K562 (cell line): ENCODE measurements around the gene RDH16. TPM values are rescaled to one million over a fixed set of nuclear protein-coding genes. Genes with fewer than 3 reads are reported as not detected.

Experiments
- ATAC-seq: fragments of 200-7000 bp; cut with Tn5 transposase; 3 replicates; pipeline ENCODE4 v1.9.1; 2020; ENCODE audit warnings: moderate library complexity
- BruUV-seq: library from RNA; stranded (reverse); fragments of 400-500 nt; replicated peaks from 2 replicates; lab custom pipeline; 2021; lab: Mats Ljungman, UMichigan
- CTCF ChIA-PET: fragments of 300-600 bp; formaldehyde crosslinking; extraction: SDS; loops from one replicate; lab custom pipeline; 2021; ENCODE audit warnings: low intra/inter-chr PET ratio; lab: Yijun Ruan, JAX
- POLR2A ChIA-PET: fragments of 300-600, 350-650 bp; sonication (Branson Sonifier 250); formaldehyde crosslinking; extraction: SDS; loops from one replicate; lab custom pipeline; 2021; ENCODE audit warnings: antibody characterized with exemption, inconsistent platforms; lab: Yijun Ruan, JAX
- DNase-seq, 4 experiments: peaks; one replicate each; pipeline versions ENCODE4 v3.0.0 to v3.0.0-alpha.2; 2011 to 2018; ENCODE audit warnings: low spot score in 3 of 4, mixed read lengths in 3 of 4; ENCODE audit errors: extremely low read depth in 1 of 4
- FAIRE-seq: peaks from 2 replicates; lab custom pipeline; 2011; peaks lifted over from hg19 to GRCh38; lab: Jason Lieb, UNC
- H2AFZ ChIP-seq: 2 replicates; pipeline ENCODE4 v1.6.0; 2011; ENCODE audit warnings: low read depth, low read length, control low read depth, inconsistent platforms
- H3K27ac ChIP-seq: fragments of 200-600 bp; 3 replicates; pipeline ENCODE4 v1.8.0; 2011; ENCODE audit warnings: low read depth, mild to moderate bottlenecking, control low read depth, inconsistent platforms, low read length, moderate library complexity, mixed read lengths; ENCODE audit errors: extremely low read depth
- H3K27me3 ChIP-seq, 2 experiments: fragments of 300-600 bp in 1 of 2; 2 replicates in 1 of 2; 3 replicates in 1 of 2; pipeline versions ENCODE4 v1.6.0 to v1.8.0; 2011; ENCODE audit warnings: inconsistent platforms in 2 of 2, low read length in 2 of 2, mild to moderate bottlenecking in 1 of 2, mixed read lengths in 1 of 2, moderate library complexity in 1 of 2; ENCODE audit not compliant: control insufficient read depth in 2 of 2, insufficient read depth in 2 of 2
- H3K36me3 ChIP-seq: fragments of 300-600 bp; 3 replicates; pipeline ENCODE4 v1.8.0; 2011; ENCODE audit warnings: mild to moderate bottlenecking, low read length, inconsistent platforms; ENCODE audit not compliant: control insufficient read depth, insufficient read depth
- H3K4me1 ChIP-seq, 2 experiments: fragments of 200-600 bp in 1 of 2; replicated peaks in 1 of 2; 2 replicates in 1 of 2; 3 replicates in 1 of 2; pipeline versions ENCODE4 v1.5.1 to v1.8.0; 2011; ENCODE audit warnings: inconsistent platforms in 2 of 2, low read length in 2 of 2, mild to moderate bottlenecking in 1 of 2, mixed read lengths in 1 of 2, moderate library complexity in 1 of 2; ENCODE audit not compliant: control insufficient read depth in 2 of 2, insufficient read depth in 2 of 2
- H3K4me2 ChIP-seq: 2 replicates; pipeline ENCODE4 v1.6.1; 2011; ENCODE audit warnings: low read length, control low read depth, inconsistent platforms, mixed read lengths; ENCODE audit not compliant: insufficient read depth
- H3K4me3 ChIP-seq: fragments of 200-600 bp; sonication (generic), shearing (Covaris generic); 2 replicates; pipeline ENCODE4 v1.5.1; 2016; ENCODE audit warnings: control low read depth, inconsistent platforms
- H3K79me2 ChIP-seq: fragments of 200-600 bp; 3 replicates; pipeline ENCODE4 v1.8.0; 2011; ENCODE audit warnings: low read length, inconsistent platforms; ENCODE audit not compliant: control insufficient read depth, insufficient read depth
- H3K9ac ChIP-seq, 2 experiments: 2 replicates each; pipeline versions ENCODE4 v1.6.0 to v1.6.1; 2011; ENCODE audit warnings: low read depth in 2 of 2, low read length in 2 of 2, control low read depth in 1 of 2, inconsistent platforms in 1 of 2, mild to moderate bottlenecking in 1 of 2, mixed read lengths in 1 of 2; ENCODE audit not compliant: insufficient read depth in 1 of 2
- H3K9me1 ChIP-seq: one replicate; pipeline ENCODE4 v1.6.0; 2011; ENCODE audit warnings: inconsistent platforms, mild to moderate bottlenecking, low read length, moderate library complexity; ENCODE audit not compliant: control insufficient read depth, insufficient read depth
- H3K9me3 ChIP-seq: replicated peaks from 2 replicates; pipeline ENCODE4 v1.5.1; 2011; ENCODE audit warnings: low read depth, low read length, inconsistent platforms; ENCODE audit not compliant: control insufficient read depth, insufficient read depth
- H4K20me1 ChIP-seq: replicated peaks from 2 replicates; pipeline ENCODE4 v1.6.1; 2011; ENCODE audit warnings: low read length, inconsistent platforms, mixed read lengths; ENCODE audit not compliant: control insufficient read depth, insufficient read depth
- ADNP ChIP-seq: fragments of 200-800 bp; sonication (Bioruptor generic); IDR thresholded peaks from 2 replicates; pipeline ENCODE4 v1.6.1; 2016; ENCODE audit warnings: missing genetic modification characterization, missing compliant biosample characterization
- CBX1 ChIP-seq: sonication (generic); IDR thresholded peaks from 2 replicates; pipeline ENCODE4 v1.6.1; 2016; ENCODE audit warnings: antibody characterized with exemption, low read depth, mild to moderate bottlenecking
- HINFP ChIP-seq: fragments of 450-650 bp; conservative IDR thresholded peaks from 2 replicates; pipeline ENCODE4 v1.6.1; 2016; ENCODE audit warnings: missing genetic modification characterization, low read depth, mild to moderate bottlenecking, control low read depth, missing compliant biosample characterization
- JUND ChIP-seq, 2 experiments: IDR thresholded peaks; 2 replicates in 1 of 2; 3 replicates in 1 of 2; pipeline ENCODE4 v1.6.1; 2011; ENCODE audit warnings: borderline replicate concordance in 2 of 2, low read depth in 2 of 2, low read length in 2 of 2, improper control_type of control experiment in 1 of 2, missing biosample characterization in 1 of 2, missing genetic modification characterization in 1 of 2, missing genetic modification reagents in 1 of 2
- MEF2A ChIP-seq: IDR thresholded peaks from 2 replicates; pipeline ENCODE4 v1.6.1; 2011; ENCODE audit warnings: low read depth, mild to moderate bottlenecking, low read length, moderate library complexity; ENCODE audit not compliant: control insufficient read depth
- RCOR1 ChIP-seq, 2 experiments: IDR thresholded peaks; 2 replicates each; pipeline ENCODE4 v1.6.1; 2012; ENCODE audit warnings: low read depth in 2 of 2, low read length in 2 of 2, borderline replicate concordance in 1 of 2, improper control_type of control experiment in 1 of 2
- SMARCB1 ChIP-seq: IDR thresholded peaks from 2 replicates; pipeline ENCODE4 v1.6.1; 2011; ENCODE audit warnings: improper control_type of control experiment, low read depth; ENCODE audit not compliant: insufficient read length
- SREBF2 ChIP-seq: sonication (generic); formaldehyde crosslinking; IDR thresholded peaks from 2 replicates; pipeline ENCODE4 v1.4.0; 2020; ENCODE audit warnings: mild to moderate bottlenecking, missing genetic modification reagents
- TOE1 ChIP-seq, 2 experiments: fragments of 450-650 bp in 1 of 2; sonication (generic) in 1 of 2; formaldehyde crosslinking in 1 of 2; IDR thresholded peaks; 2 replicates each; pipeline versions ENCODE4 v1.7.1 to v1.8.0; 2016 to 2022; ENCODE audit warnings: borderline replicate concordance in 2 of 2, mild to moderate bottlenecking in 2 of 2, antibody characterized with exemption in 1 of 2, inconsistent platforms in 1 of 2, low read depth in 1 of 2, missing genetic modification reagents in 1 of 2, moderate library complexity in 1 of 2
- ZNF253 ChIP-seq: fragments of 250-450 bp; sonication (Bioruptor Pico); conservative IDR thresholded peaks from 2 replicates; pipeline ENCODE4 v1.6.1; 2021; ENCODE audit warnings: mild to moderate bottlenecking
- ZNF584 ChIP-seq: fragments of 200-800 bp; sonication (Bioruptor generic); IDR thresholded peaks from 2 replicates; pipeline ENCODE4 v1.6.1; 2016; ENCODE audit warnings: low read depth, mild to moderate bottlenecking, missing genetic modification characterization, missing compliant biosample characterization
- WGBS: fragments of 100-300 bp; shearing (Covaris generic); methylation state at CpG from one replicate; pipeline ENCODE4 v1.1.6; 2016; ENCODE audit warnings: low coverage, mixed read lengths; ENCODE audit not compliant: insufficient coverage; ENCODE audit errors: missing lambda C conversion rate; 5-methylcytosine and 5-hydroxymethylcytosine counted together
- in situ Hi-C: fragments of 300-500 bp; cut with MboI; formaldehyde crosslinking; loops from 4 replicates; pipeline ENCODE4 v1.15.0; 2018; ENCODE audit warnings: inconsistent platforms, mixed read lengths
- intact Hi-C: fragments of 100-400 bp; cut with micrococcal nuclease; formaldehyde crosslinking; loops from 2 replicates; pipeline ENCODE4 v1.14.2; 2022
- polyA plus RNA-seq, 8 experiments: library from polyadenylated mRNA; depleted of rRNA in 4 of 8; stranded (reverse) in 5 of 8; unstranded in 3 of 8; fragments of >200 nt; fragmentation: Nextera tagmentation in 2 of 8; fragmentation: Illumina TruSeq in 1 of 8; extraction: Ambion mirVana in 2 of 8; extraction: Trizol in 1 of 8; gene quantifications; 2 replicates each; pipeline versions ENCODE4 v1.2.1 to v1.2.3, GENCODE V29; 2011 to 2014; ENCODE audit warnings: inconsistent platforms in 1 of 8, missing spikeins in 1 of 8
- total RNA-seq, 7 experiments: library from RNA; depleted of rRNA in 6 of 7; stranded (reverse); fragments of >200 nt in 6 of 7; fragmentation: Illumina TruSeq in 2 of 7; extraction: Trizol in 2 of 7; gene quantifications; 2 replicates each; pipeline versions ENCODE4 v1.2.1 to v1.2.3, GENCODE V29; 2011 to 2021; ENCODE audit warnings: low replicate concordance in 1 of 7

RDH16 gene
- total and polyA plus RNA-seq, 9 of the 15 experiments (the other 6 are each of a cell fraction or from before 2014, with no cell fraction given): 0.11 to 0.52 (median 0.22) TPM; not detected in 1

- Histone ChIP-seq H3K9me3 (no peaks in the 10 kb centered on the region), H3K4me2 (no peak overlapping the region), H4K20me1 (no peaks in the 10 kb centered on the region), H3K9me1 (no peaks in the 10 kb centered on the region), H3K36me3 (no peaks in the 10 kb centered on the region), H3K9ac (no peak overlapping the region), H3K4me1 (peaks cover 8 to 22% of the 10 kb centered on the region in 2 experiments), H3K4me3 (no peak overlapping the region), H2AFZ (no peak overlapping the region), H3K79me2 (no peaks in the 10 kb centered on the region), H3K27ac (no peak overlapping the region), H3K27me3 (no peaks in the 10 kb centered on the region)
- intact Hi-C loops (no loop called here), in situ Hi-C loops (no loop called here)
- ChIA-PET CTCF (no interaction called here), POLR2A (no interaction called here)
- 0% methylated on average over 1 of the region's 1 CpG for WGBS
- no peak for TF ChIP-seq TOE1 (IDR thresholded peaks at IDR 0.05; ENCODE audit: borderline replicate concordance)
- TF ChIP-seq TOE1 (CRISPR knock-in tag; IDR thresholded peaks at IDR 0.05; ENCODE audit: borderline replicate concordance, low read depth): no peak
- no peak for TF ChIP-seq ZNF584 (CRISPR knock-in tag)
- TF ChIP-seq ADNP (tag): no peak
- TF ChIP-seq JUND (IDR thresholded peaks at IDR 0.05; ENCODE audit: borderline replicate concordance, low read depth, low read length): no peak
- TF ChIP-seq JUND (tag; IDR thresholded peaks at IDR 0.05; ENCODE audit: borderline replicate concordance, low read depth, low read length): no peak
- no peak for TF ChIP-seq MEF2A
- no peak for TF ChIP-seq HINFP (tag)
- TF ChIP-seq CBX1: no peak
- no peak for TF ChIP-seq RCOR1 (IDR thresholded peaks at IDR 0.05; ENCODE audit: borderline replicate concordance in 1 of 2, low read depth in 2 of 2, low read length in 2 of 2)
- TF ChIP-seq ZNF253: no peak
- no peak for TF ChIP-seq SMARCB1
- TF ChIP-seq SREBF2 (CRISPR knock-in tag): no peak
- no TSS peak for BruUV-seq
- DNase-seq (no peak), FAIRE-seq (no peak), ATAC-seq (no peak)
Measured at GRCh38 chr12:56903374-56903773, 54.0 kb downstream of the RDH16 start.

Other genes starting within 250 kb of the RDH16 start
Only the 7 nearest of the 12 such genes appear.
- 0.59 TPM in 1 of 2 replicates, not detected in the other for gene SDR9C7, start 23.2 kb downstream of the RDH16 start, total RNA-seq (2014; rRNA removed)
- gene SDR9C7, start 23.2 kb downstream of the RDH16 start, total RNA-seq (2014; rRNA removed; fragmentation: Illumina TruSeq; extraction: Trizol): not detected in 2 replicates
- not detected in 2 replicates for gene SDR9C7, start 23.2 kb downstream of the RDH16 start, total RNA-seq (2015; rRNA removed; fragmentation: Illumina TruSeq; extraction: Trizol)
- gene SDR9C7, start 23.2 kb downstream of the RDH16 start, total RNA-seq (2021): not detected in 2 replicates
- gene SDR9C7, start 23.2 kb downstream of the RDH16 start, polyA plus RNA-seq (2011; rRNA removed): 0.05 TPM in 1 of 2 replicates, not detected in the other
- 0.06 TPM in 1 of 2 replicates, not detected in the other for gene SDR9C7, start 23.2 kb downstream of the RDH16 start, polyA plus RNA-seq (2014; fragmentation: Illumina TruSeq; extraction: Trizol)
- gene SDR9C7, start 23.2 kb downstream of the RDH16 start, polyA plus RNA-seq (2014; fragmentation: Nextera tagmentation; extraction: Ambion mirVana): under 1 TPM in 1 of 2 experiments, not detected in 1; 0.04 TPM
- 0.13 TPM in 1 of 2 replicates, not detected in the other for gene SDR9C7, start 23.2 kb downstream of the RDH16 start, polyA plus RNA-seq (2014; rRNA removed)
- gene ZBTB39, start 48.9 kb upstream of the RDH16 start, total RNA-seq (2014; rRNA removed): 7.7 and 10.3 TPM in 2 replicates
- gene ZBTB39, start 48.9 kb upstream of the RDH16 start, total RNA-seq (2014; rRNA removed; fragmentation: Illumina TruSeq; extraction: Trizol): 8.6 and 9.3 TPM in 2 replicates
- 8.7 TPM in 2 replicates for gene ZBTB39, start 48.9 kb upstream of the RDH16 start, total RNA-seq (2015; rRNA removed; fragmentation: Illumina TruSeq; extraction: Trizol)
- gene ZBTB39, start 48.9 kb upstream of the RDH16 start, total RNA-seq (2021): 11.5 and 13.3 TPM in 2 replicates
- gene ZBTB39, start 48.9 kb upstream of the RDH16 start, polyA plus RNA-seq (2011; rRNA removed): 9.6 and 10.4 TPM in 2 replicates
- 10.9 and 11.6 TPM in 2 replicates for gene ZBTB39, start 48.9 kb upstream of the RDH16 start, polyA plus RNA-seq (2014; fragmentation: Illumina TruSeq; extraction: Trizol)
- 1 to 10 TPM; 3.3 to 3.4 TPM for gene ZBTB39, start 48.9 kb upstream of the RDH16 start, polyA plus RNA-seq (2014; fragmentation: Nextera tagmentation; extraction: Ambion mirVana)
- 8.2 and 8.6 TPM in 2 replicates for gene ZBTB39, start 48.9 kb upstream of the RDH16 start, polyA plus RNA-seq (2014; rRNA removed)
- 0.64 and 1.9 TPM in 2 replicates for gene TAC3, start 58.9 kb upstream of the RDH16 start, total RNA-seq (2014; rRNA removed)
- 0.76 and 1.1 TPM in 2 replicates for gene TAC3, start 58.9 kb upstream of the RDH16 start, total RNA-seq (2014; rRNA removed; fragmentation: Illumina TruSeq; extraction: Trizol)
- 1.4 and 1.8 TPM in 2 replicates for gene TAC3, start 58.9 kb upstream of the RDH16 start, total RNA-seq (2015; rRNA removed; fragmentation: Illumina TruSeq; extraction: Trizol)
- 0.29 and 1.7 TPM in 2 replicates for gene TAC3, start 58.9 kb upstream of the RDH16 start, total RNA-seq (2021)
- 0.87 and 2.8 TPM in 2 replicates for gene TAC3, start 58.9 kb upstream of the RDH16 start, polyA plus RNA-seq (2011; rRNA removed)
- 2.0 and 2.7 TPM in 2 replicates for gene TAC3, start 58.9 kb upstream of the RDH16 start, polyA plus RNA-seq (2014; fragmentation: Illumina TruSeq; extraction: Trizol)
- 1 to 10 TPM; 2.4 to 2.6 TPM for gene TAC3, start 58.9 kb upstream of the RDH16 start, polyA plus RNA-seq (2014; fragmentation: Nextera tagmentation; extraction: Ambion mirVana)
- gene TAC3, start 58.9 kb upstream of the RDH16 start, polyA plus RNA-seq (2014; rRNA removed): 1.2 and 1.6 TPM in 2 replicates
- 0.08 and 0.09 TPM in 2 replicates for gene MYO1A, start 92.5 kb upstream of the RDH16 start, total RNA-seq (2014; rRNA removed)
- gene MYO1A, start 92.5 kb upstream of the RDH16 start, total RNA-seq (2014; rRNA removed; fragmentation: Illumina TruSeq; extraction: Trizol): 0.06 and 0.29 TPM in 2 replicates
- gene MYO1A, start 92.5 kb upstream of the RDH16 start, total RNA-seq (2015; rRNA removed; fragmentation: Illumina TruSeq; extraction: Trizol): 0.08 and 0.14 TPM in 2 replicates
- 0.18 and 0.29 TPM in 2 replicates for gene MYO1A, start 92.5 kb upstream of the RDH16 start, total RNA-seq (2021)
- gene MYO1A, start 92.5 kb upstream of the RDH16 start, polyA plus RNA-seq (2011; rRNA removed): 0.14 and 0.18 TPM in 2 replicates
- 0.03 and 0.54 TPM in 2 replicates for gene MYO1A, start 92.5 kb upstream of the RDH16 start, polyA plus RNA-seq (2014; fragmentation: Illumina TruSeq; extraction: Trizol)
- gene MYO1A, start 92.5 kb upstream of the RDH16 start, polyA plus RNA-seq (2014; fragmentation: Nextera tagmentation; extraction: Ambion mirVana): not detected
- gene MYO1A, start 92.5 kb upstream of the RDH16 start, polyA plus RNA-seq (2014; rRNA removed): 0.08 and 0.20 TPM in 2 replicates
- gene NEMP1, start 121.2 kb upstream of the RDH16 start, total RNA-seq (2014; rRNA removed): 28.5 and 31.3 TPM in 2 replicates
- gene NEMP1, start 121.2 kb upstream of the RDH16 start, total RNA-seq (2014; rRNA removed; fragmentation: Illumina TruSeq; extraction: Trizol): 44.5 and 51.5 TPM in 2 replicates
- gene NEMP1, start 121.2 kb upstream of the RDH16 start, total RNA-seq (2015; rRNA removed; fragmentation: Illumina TruSeq; extraction: Trizol): 37.7 and 40.9 TPM in 2 replicates
- gene NEMP1, start 121.2 kb upstream of the RDH16 start, total RNA-seq (2021): 57.0 and 59.0 TPM in 2 replicates
- 69.7 and 82.2 TPM in 2 replicates for gene NEMP1, start 121.2 kb upstream of the RDH16 start, polyA plus RNA-seq (2011; rRNA removed)
- gene NEMP1, start 121.2 kb upstream of the RDH16 start, polyA plus RNA-seq (2014; fragmentation: Illumina TruSeq; extraction: Trizol): 45.7 and 51.5 TPM in 2 replicates
- gene NEMP1, start 121.2 kb upstream of the RDH16 start, polyA plus RNA-seq (2014; fragmentation: Nextera tagmentation; extraction: Ambion mirVana): 10 to 100 TPM in 1 of 2 experiments, 1 to 10 TPM in 1; 9.5 to 15.6 TPM
- 41.2 and 41.3 TPM in 2 replicates for gene NEMP1, start 121.2 kb upstream of the RDH16 start, polyA plus RNA-seq (2014; rRNA removed)
- 32.0 and 32.8 TPM in 2 replicates for gene NAB2, start 131.5 kb upstream of the RDH16 start, total RNA-seq (2014; rRNA removed)
- 11.8 and 14.2 TPM in 2 replicates for gene NAB2, start 131.5 kb upstream of the RDH16 start, total RNA-seq (2014; rRNA removed; fragmentation: Illumina TruSeq; extraction: Trizol)
- gene NAB2, start 131.5 kb upstream of the RDH16 start, total RNA-seq (2015; rRNA removed; fragmentation: Illumina TruSeq; extraction: Trizol): 16.9 and 18.8 TPM in 2 replicates
- gene NAB2, start 131.5 kb upstream of the RDH16 start, total RNA-seq (2021): 23.4 and 36.0 TPM in 2 replicates
- 25.8 and 30.9 TPM in 2 replicates for gene NAB2, start 131.5 kb upstream of the RDH16 start, polyA plus RNA-seq (2011; rRNA removed)
- gene NAB2, start 131.5 kb upstream of the RDH16 start, polyA plus RNA-seq (2014; fragmentation: Illumina TruSeq; extraction: Trizol): 20.4 and 30.2 TPM in 2 replicates
- gene NAB2, start 131.5 kb upstream of the RDH16 start, polyA plus RNA-seq (2014; fragmentation: Nextera tagmentation; extraction: Ambion mirVana): under 1 TPM; 0.45 to 0.52 TPM
- gene NAB2, start 131.5 kb upstream of the RDH16 start, polyA plus RNA-seq (2014; rRNA removed): 30.4 and 40.9 TPM in 2 replicates
- 20.8 and 28.2 TPM in 2 replicates for gene STAT6, start 153.8 kb upstream of the RDH16 start, total RNA-seq (2014; rRNA removed)
- gene STAT6, start 153.8 kb upstream of the RDH16 start, total RNA-seq (2014; rRNA removed; fragmentation: Illumina TruSeq; extraction: Trizol): 17.1 and 18.6 TPM in 2 replicates
- gene STAT6, start 153.8 kb upstream of the RDH16 start, total RNA-seq (2015; rRNA removed; fragmentation: Illumina TruSeq; extraction: Trizol): 24.9 and 26.5 TPM in 2 replicates
- 32.7 and 38.4 TPM in 2 replicates for gene STAT6, start 153.8 kb upstream of the RDH16 start, total RNA-seq (2021)
- gene STAT6, start 153.8 kb upstream of the RDH16 start, polyA plus RNA-seq (2011; rRNA removed): 40.1 and 60.0 TPM in 2 replicates
- 48.2 and 49.5 TPM in 2 replicates for gene STAT6, start 153.8 kb upstream of the RDH16 start, polyA plus RNA-seq (2014; fragmentation: Illumina TruSeq; extraction: Trizol)
- gene STAT6, start 153.8 kb upstream of the RDH16 start, polyA plus RNA-seq (2014; fragmentation: Nextera tagmentation; extraction: Ambion mirVana): 1 to 10 TPM; 2.4 to 4.3 TPM
- 37.9 and 38.4 TPM in 2 replicates for gene STAT6, start 153.8 kb upstream of the RDH16 start, polyA plus RNA-seq (2014; rRNA removed)